ENCODE data around the gene VPS36. TPM values are rescaled to one million over a fixed set of nuclear protein-coding genes. Genes with fewer than 3 reads are reported as not detected.

VPS36 gene
- total and polyA plus RNA-seq, 4 donors: 10.1 to 34.6 (median 26.2) TPM

DNA sequence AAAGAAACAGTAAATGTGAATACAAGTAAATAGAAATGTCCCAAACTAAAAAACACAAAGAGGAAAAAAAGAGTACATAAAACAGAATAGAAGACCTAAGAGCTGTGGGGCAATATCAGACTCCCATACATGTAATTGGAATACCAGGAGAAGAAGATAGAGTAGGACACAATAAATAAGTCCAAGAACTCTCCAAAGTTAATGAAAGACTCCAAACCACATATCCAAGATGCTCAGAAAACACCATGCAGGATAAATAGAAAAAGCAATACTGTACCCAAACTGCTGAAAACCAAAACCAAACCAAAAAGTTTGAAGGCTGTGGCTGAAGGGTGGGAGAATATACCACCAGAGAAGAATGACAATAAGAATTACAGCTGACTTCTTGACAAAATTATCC, 62.7 kb downstream of the VPS36 start:
- TF ChIP-seq GABPA (IDR thresholded peaks at IDR 0.05 in 1 of 2, conservative IDR thresholded peaks at IDR 0.05 in 1 of 2) (no peak), FOXA1 (IDR thresholded peaks at IDR 0.05) (no peak), JUND (IDR thresholded peaks at IDR 0.05) (no peak), RAD21 (IDR thresholded peaks at IDR 0.05) (no peak), FOXA2 (IDR thresholded peaks at IDR 0.05) (no peak), RXRA (IDR thresholded peaks at IDR 0.05) (no peak), ATF3 (IDR thresholded peaks at IDR 0.05) (no peak), TAF1 (conservative IDR thresholded peaks at IDR 0.05) (no peak), MAX (IDR thresholded peaks at IDR 0.05) (no peak), HNF4G (IDR thresholded peaks at IDR 0.05) (no peak), HNF4A (conservative IDR thresholded peaks at IDR 0.05) (no peak), NR2F2 (IDR thresholded peaks at IDR 0.05) (no peak), SP1 (IDR thresholded peaks at IDR 0.05) (no peak), YY1 (IDR thresholded peaks at IDR 0.05) (no peak), EGR1 (IDR thresholded peaks at IDR 0.05; ENCODE audit: low read depth in 2 of 2) (no peak), REST (IDR thresholded peaks at IDR 0.05) (no peak)
- TF ChIP-seq, protein P1, sequence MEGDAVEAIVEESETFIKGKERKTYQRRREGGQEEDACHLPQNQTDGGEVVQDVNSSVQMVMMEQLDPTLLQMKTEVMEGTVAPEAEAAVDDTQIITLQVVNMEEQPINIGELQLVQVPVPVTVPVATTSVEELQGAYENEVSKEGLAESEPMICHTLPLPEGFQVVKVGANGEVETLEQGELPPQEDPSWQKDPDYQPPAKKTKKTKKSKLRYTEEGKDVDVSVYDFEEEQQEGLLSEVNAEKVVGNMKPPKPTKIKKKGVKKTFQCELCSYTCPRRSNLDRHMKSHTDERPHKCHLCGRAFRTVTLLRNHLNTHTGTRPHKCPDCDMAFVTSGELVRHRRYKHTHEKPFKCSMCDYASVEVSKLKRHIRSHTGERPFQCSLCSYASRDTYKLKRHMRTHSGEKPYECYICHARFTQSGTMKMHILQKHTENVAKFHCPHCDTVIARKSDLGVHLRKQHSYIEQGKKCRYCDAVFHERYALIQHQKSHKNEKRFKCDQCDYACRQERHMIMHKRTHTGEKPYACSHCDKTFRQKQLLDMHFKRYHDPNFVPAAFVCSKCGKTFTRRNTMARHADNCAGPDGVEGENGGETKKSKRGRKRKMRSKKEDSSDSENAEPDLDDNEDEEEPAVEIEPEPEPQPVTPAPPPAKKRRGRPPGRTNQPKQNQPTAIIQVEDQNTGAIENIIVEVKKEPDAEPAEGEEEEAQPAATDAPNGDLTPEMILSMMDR (IDR thresholded peaks at IDR 0.05; ENCODE audit: low read depth, low read length, missing input control): no peak
- no peaks in the 10 kb centered on the region for H3K4me1 ChIP-seq (ENCODE audit: control insufficient read depth in 4 of 4, insufficient read depth in 4 of 4, low read length in 3 of 4)

DNA sequence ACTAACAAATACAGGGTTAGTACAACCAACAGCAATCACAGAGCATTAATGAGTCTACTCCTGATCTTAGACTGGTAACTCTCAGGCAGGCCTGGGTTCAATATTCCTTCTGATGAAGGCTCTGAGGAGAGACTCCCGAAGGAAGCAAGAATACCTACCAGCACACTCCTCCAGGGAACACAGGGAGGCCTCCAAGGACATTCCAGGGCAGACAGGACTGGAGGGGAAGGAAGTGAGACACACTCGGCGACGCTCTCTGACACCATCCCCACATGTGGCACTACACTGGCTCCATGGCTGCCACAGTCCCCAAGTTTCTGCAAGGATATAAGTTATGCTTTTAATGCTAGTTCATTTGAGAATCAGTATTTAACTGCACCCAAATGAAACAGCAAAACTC, 64.6 kb downstream of the VPS36 start:
- Histone ChIP-seq H3K27me3 (ENCODE audit: control insufficient read depth in 4 of 4, insufficient read depth in 4 of 4, low read length in 3 of 4) (no peaks in the 10 kb centered on the region), H3K4me1 (ENCODE audit: control insufficient read depth in 4 of 4, insufficient read depth in 4 of 4, low read length in 3 of 4) (no peaks in the 10 kb centered on the region), H3K4me3 (ENCODE audit: low read depth in 1 of 3, low read length in 3 of 3) (no peak overlapping the region), H3K36me3 (ENCODE audit: control insufficient read depth in 4 of 4, insufficient read depth in 3 of 4, low read depth in 1 of 4, low read length in 3 of 4) (no peaks in the 10 kb centered on the region), H3K27ac (ENCODE audit: low read depth in 1 of 2, low read length in 2 of 2) (no peak overlapping the region), H3K9ac (ENCODE audit: low read depth in 1 of 2, low read length in 2 of 2) (no peak overlapping the region), H3K9me3 (ENCODE audit: control insufficient read depth in 4 of 4, low read length in 3 of 4) (no peaks in the 10 kb centered on the region)
- no peak for DNase-seq (ENCODE audit: low spot score)
- WGBS: 80% methylated on average over 4 of the region's 4 CpGs
- no peak for TF ChIP-seq TAF1 (conservative IDR thresholded peaks at IDR 0.05)
- TF ChIP-seq, protein P1 (IDR thresholded peaks at IDR 0.05; ENCODE audit: low read depth, low read length, missing input control): no peak
- TF ChIP-seq ATF3 (IDR thresholded peaks at IDR 0.05): no peak
- no peak for TF ChIP-seq RAD21 (IDR thresholded peaks at IDR 0.05)

More for the DNA sequence above, 62.7 kb downstream of the VPS36 start:
- Histone ChIP-seq H3K4me3 (ENCODE audit: low read depth in 1 of 3, low read length in 3 of 3) (no peak overlapping the region), H3K9me3 (ENCODE audit: control insufficient read depth in 4 of 4, low read length in 3 of 4) (no peaks in the 10 kb centered on the region), H3K36me3 (ENCODE audit: control insufficient read depth in 4 of 4, insufficient read depth in 3 of 4, low read depth in 1 of 4, low read length in 3 of 4) (no peaks in the 10 kb centered on the region), H3K9ac (ENCODE audit: low read depth in 1 of 2, low read length in 2 of 2) (no peak overlapping the region), H3K27me3 (ENCODE audit: control insufficient read depth in 4 of 4, insufficient read depth in 4 of 4, low read length in 3 of 4) (no peaks in the 10 kb centered on the region), H3K27ac (ENCODE audit: low read depth in 1 of 2, low read length in 2 of 2) (no peak overlapping the region)
- DNase-seq (ENCODE audit: low spot score): no peak
